Measurements from ENCODE around the gene MORN5. TPM values are rescaled to one million over a fixed set of nuclear protein-coding genes. Genes with fewer than 3 reads are reported as not detected.
A peak's percentile ranks its signal among the peaks of the same experiment; 100 is the strongest.

MORN5 gene
- polyA plus RNA-seq, 3 donors from 2014 or later = not detected

GRCh38 chr9:122128007-122128968 lies 31.4 kb upstream of the MORN5 start:
- peak; percentile 17 to 39 (median 29) for DNase-seq
- Mint-ChIP-seq H3K4me3 (peak overlapping the region in 4 of 5 donors; percentile 32 to 64 (median 60)), H3K4me1 (peaks cover 15 to 21% of the 10 kb centered on the region in 2 donors), H3K27ac (peak overlapping the region in 3 of 6 donors; percentile 4 to 70 (median 51)), H3K36me3 (peaks cover 0 to 3% (median 0%) of the 10 kb centered on the region in 3 donors), H3K9me3 (no peaks in the 10 kb centered on the region), H3K27me3 (ENCODE audit: low read depth in 3 of 3) (peaks cover 3 to 7% (median 6%) of the 10 kb centered on the region in 3 donors)

GRCh38 chr9:122128969-122129343 lies 30.8 kb upstream of the MORN5 start:
- Mint-ChIP-seq H3K9me3 (no peaks in the 10 kb centered on the region), H3K36me3 (peaks cover 0 to 3% (median 0%) of the 10 kb centered on the region in 3 donors), H3K27ac (peak overlapping the region in 3 of 6 donors; percentile 40 to 74 (median 74)), H3K4me3 (no peak overlapping the region), H3K27me3 (ENCODE audit: low read depth in 3 of 3) (peaks cover 3 to 7% (median 4%) of the 10 kb centered on the region in 3 donors), H3K4me1 (peaks cover 15 to 21% of the 10 kb centered on the region in 2 donors)
- no peak for DNase-seq

GRCh38 chr9:122129969-122130368 lies 29.7 kb upstream of the MORN5 start:
- H3K36me3 Mint-ChIP-seq = peaks cover 0 to 3% (median 0%) of the 10 kb centered on the region in 3 donors
- H3K4me1 Mint-ChIP-seq = peaks cover 15 to 21% of the 10 kb centered on the region in 2 donors
- no peak overlapping the region for H3K4me3 Mint-ChIP-seq
- no peaks in the 10 kb centered on the region for H3K9me3 Mint-ChIP-seq
- no peak for DNase-seq
- H3K27ac Mint-ChIP-seq = peak overlapping the region in 1 of 6 donors; percentile 74
- peaks cover 0 to 7% (median 4%) of the 10 kb centered on the region in 3 donors for H3K27me3 Mint-ChIP-seq (ENCODE audit: low read depth in 3 of 3)

DNA sequence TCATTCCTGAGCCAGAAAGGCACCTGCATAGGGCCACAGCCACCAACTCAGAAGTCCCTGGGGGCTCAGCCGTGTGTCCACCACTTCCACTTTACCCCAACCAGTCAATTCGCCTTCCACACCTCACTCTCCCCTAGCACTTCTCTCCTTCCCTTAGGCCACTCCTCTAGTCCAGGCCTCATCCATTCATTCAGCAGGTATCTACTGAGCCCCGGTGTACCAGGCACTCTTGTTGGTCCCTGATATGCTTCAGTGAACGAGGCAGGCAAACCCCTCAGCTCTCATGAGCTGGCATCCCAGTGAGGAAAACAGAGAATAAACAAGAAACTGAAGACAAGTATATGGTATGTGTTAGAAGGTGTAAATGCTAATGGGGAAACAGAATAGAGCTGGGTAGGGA lies 28.9 kb upstream of the MORN5 start:
- Mint-ChIP-seq H3K36me3 (no peaks in the 10 kb centered on the region), H3K9me3 (no peaks in the 10 kb centered on the region), H3K4me1 (peaks cover 15 to 17% of the 10 kb centered on the region in 2 donors), H3K27ac (peak overlapping the region in 3 of 6 donors; percentile 12 to 68 (median 20)), H3K4me3 (no peak overlapping the region), H3K27me3 (ENCODE audit: low read depth in 3 of 3) (peaks cover 0 to 3% (median 2%) of the 10 kb centered on the region in 3 donors)
- no peak for DNase-seq

GRCh38 chr9:122131401-122132001 lies 28.2 kb upstream of the MORN5 start:
- Mint-ChIP-seq H3K27ac (peak overlapping the region in 1 of 6 donors; percentile 56), H3K9me3 (no peaks in the 10 kb centered on the region), H3K4me3 (no peak overlapping the region), H3K27me3 (ENCODE audit: low read depth in 3 of 3) (peaks cover 0 to 3% (median 2%) of the 10 kb centered on the region in 3 donors), H3K36me3 (no peaks in the 10 kb centered on the region), H3K4me1 (peaks cover 10 to 11% of the 10 kb centered on the region in 2 donors)
- DNase-seq = no peak

DNA sequence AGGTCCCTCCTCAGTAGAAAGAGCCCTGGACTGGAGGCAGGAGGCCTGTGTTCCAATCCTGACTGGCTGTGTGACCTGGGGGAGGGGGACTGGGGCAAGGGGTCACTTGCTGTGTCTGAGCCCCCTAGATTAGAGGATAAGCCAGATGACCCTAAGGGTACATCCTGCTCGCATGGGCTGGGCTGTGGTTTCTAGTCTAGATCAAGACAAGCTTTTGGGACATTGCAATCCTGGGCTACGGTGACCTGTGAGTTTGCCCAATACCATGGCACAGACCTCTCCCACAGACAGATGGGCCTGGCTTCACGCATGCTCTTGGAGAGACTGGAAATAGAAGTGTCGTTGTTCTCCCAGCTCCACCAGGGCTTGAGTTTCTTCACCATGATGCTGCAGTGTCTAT lies 27.2 kb upstream of the MORN5 start:
- Mint-ChIP-seq H3K4me3 (no peak overlapping the region), H3K36me3 (no peaks in the 10 kb centered on the region), H3K27me3 (ENCODE audit: low read depth in 3 of 3) (peaks cover 2 to 3% (median 2%) of the 10 kb centered on the region in 3 donors), H3K9me3 (no peaks in the 10 kb centered on the region), H3K4me1 (peaks cover 3 to 5% of the 10 kb centered on the region in 2 donors), H3K27ac (no peak overlapping the region)
- DNase-seq = no peak

- H3K4me1 Mint-ChIP-seq = no peaks in the 10 kb centered on the region
- no peak for DNase-seq
- no peak overlapping the region for H3K4me3 Mint-ChIP-seq
- no peaks in the 10 kb centered on the region for H3K9me3 Mint-ChIP-seq
- H3K27ac Mint-ChIP-seq = no peak overlapping the region
- no peaks in the 10 kb centered on the region for H3K36me3 Mint-ChIP-seq
- H3K27me3 Mint-ChIP-seq (ENCODE audit: low read depth in 3 of 3) = peaks cover 2 to 3% (median 2%) of the 10 kb centered on the region in 3 donors
Observed at GRCh38 chr9:122133263-122133983, 26.3 kb upstream of the MORN5 start.

GRCh38 chr9:122133984-122134535 lies 25.6 kb upstream of the MORN5 start:
- no peaks in the 10 kb centered on the region for H3K9me3 Mint-ChIP-seq
- no peaks in the 10 kb centered on the region for H3K4me1 Mint-ChIP-seq
- DNase-seq = no peak
- peaks cover 0 to 3% (median 2%) of the 10 kb centered on the region in 3 donors for H3K27me3 Mint-ChIP-seq (ENCODE audit: low read depth in 3 of 3)
- no peak overlapping the region for H3K27ac Mint-ChIP-seq
- no peaks in the 10 kb centered on the region for H3K36me3 Mint-ChIP-seq
- H3K4me3 Mint-ChIP-seq = no peak overlapping the region

DNA sequence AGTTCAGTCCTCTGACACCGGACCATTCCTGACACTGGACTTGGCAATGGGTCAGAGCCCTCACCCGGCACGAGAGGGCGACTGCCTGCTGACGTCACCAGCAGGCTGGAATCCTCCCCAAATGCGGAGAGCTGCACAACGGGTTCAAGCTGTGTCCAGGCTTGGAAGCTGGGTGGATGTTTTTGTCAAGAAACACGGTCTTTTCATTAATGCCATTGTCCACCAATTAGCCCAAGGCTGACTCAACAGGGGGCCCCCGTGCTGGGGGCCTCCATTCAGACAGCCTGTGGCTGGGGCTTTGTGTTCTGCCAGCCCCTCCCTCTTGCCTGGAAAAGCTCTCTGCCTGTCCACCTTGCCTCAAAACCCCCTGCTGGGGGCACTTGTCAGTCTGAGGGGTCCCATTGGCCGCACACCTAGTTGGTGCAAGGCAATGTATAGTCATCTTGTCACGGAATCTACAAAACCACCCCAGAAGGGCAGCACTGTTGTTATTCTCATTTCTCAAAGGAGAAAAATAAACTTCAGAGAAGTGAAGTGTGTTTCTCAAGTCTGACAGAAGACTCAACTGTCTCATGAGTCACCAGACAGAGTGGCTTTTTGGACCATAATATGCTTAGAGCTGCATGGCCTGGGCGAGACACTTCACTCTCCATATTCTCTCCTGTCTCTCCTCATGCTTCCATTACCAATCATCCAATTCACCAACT lies 24.7 kb upstream of the MORN5 start:
- no peak overlapping the region for H3K4me3 Mint-ChIP-seq
- no peak for DNase-seq
- H3K36me3 Mint-ChIP-seq = no peaks in the 10 kb centered on the region
- H3K4me1 Mint-ChIP-seq = no peaks in the 10 kb centered on the region
- peaks cover 0 to 3% (median 2%) of the 10 kb centered on the region in 3 donors for H3K27me3 Mint-ChIP-seq (ENCODE audit: low read depth in 3 of 3)
- no peaks in the 10 kb centered on the region for H3K9me3 Mint-ChIP-seq
- no peak overlapping the region for H3K27ac Mint-ChIP-seq

- DNase-seq = no peak
- Mint-ChIP-seq H3K4me3 (no peak overlapping the region), H3K27ac (no peak overlapping the region), H3K4me1 (no peaks in the 10 kb centered on the region), H3K36me3 (no peaks in the 10 kb centered on the region), H3K27me3 (ENCODE audit: low read depth in 3 of 3) (peaks cover 0 to 3% (median 2%) of the 10 kb centered on the region in 3 donors), H3K9me3 (no peaks in the 10 kb centered on the region)
Observed at GRCh38 chr9:122135529-122135859, 24.2 kb upstream of the MORN5 start.

GRCh38 chr9:122138560-122139268 lies 21.0 kb upstream of the MORN5 start:
- peaks cover 1 to 13% (median 9%) of the 10 kb centered on the region in 3 donors for H3K36me3 Mint-ChIP-seq
- no peaks in the 10 kb centered on the region for H3K9me3 Mint-ChIP-seq
- no peak for DNase-seq
- H3K27ac Mint-ChIP-seq = no peak overlapping the region
- no peak overlapping the region for H3K4me3 Mint-ChIP-seq
- peaks cover 0 to 2% (median 0%) of the 10 kb centered on the region in 3 donors for H3K27me3 Mint-ChIP-seq (ENCODE audit: low read depth in 3 of 3)
- H3K4me1 Mint-ChIP-seq = peaks cover 0 to 1% of the 10 kb centered on the region in 2 donors

DNA sequence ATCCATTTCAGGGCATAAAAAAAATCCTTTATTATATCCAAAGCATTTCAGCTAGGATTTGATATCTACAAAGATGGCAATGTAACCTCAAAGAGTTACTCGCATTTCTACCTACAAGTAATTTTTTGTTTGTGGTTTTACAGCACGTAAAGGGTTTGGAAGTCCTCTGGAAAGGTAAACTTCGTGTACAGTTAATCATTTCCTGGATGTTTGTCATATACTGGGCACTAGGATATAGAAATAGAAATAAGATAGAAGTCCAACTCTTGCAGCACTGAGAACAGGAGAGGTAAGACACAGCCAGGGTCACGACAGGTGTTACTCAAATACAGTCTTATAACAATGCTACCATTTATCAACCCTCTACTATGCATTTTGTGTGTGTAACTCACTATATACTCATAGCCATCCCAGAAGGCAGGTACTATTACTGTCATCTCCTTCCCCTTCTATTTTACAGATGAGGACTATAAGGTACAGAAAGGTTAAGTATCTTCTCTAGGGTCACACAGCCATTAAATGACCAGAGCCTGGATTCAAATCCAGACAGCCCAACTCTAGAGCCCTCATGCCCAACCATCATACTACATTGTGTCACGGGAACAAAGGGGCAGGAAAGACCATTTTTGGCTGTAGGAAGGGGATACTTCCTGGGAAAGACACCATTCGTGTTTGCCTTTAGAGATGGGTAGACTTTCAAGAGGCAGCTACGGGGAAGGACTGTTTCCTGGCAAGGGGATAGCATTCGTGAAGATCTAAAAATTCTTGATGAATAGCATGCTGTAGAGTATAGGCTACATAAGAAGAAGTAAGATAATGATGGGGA lies 19.1 kb upstream of the MORN5 start:
- Mint-ChIP-seq H3K4me3 (no peak overlapping the region), H3K4me1 (peaks cover 0 to 6% of the 10 kb centered on the region in 2 donors), H3K27me3 (ENCODE audit: low read depth in 3 of 3) (peaks cover 0 to 2% (median 2%) of the 10 kb centered on the region in 3 donors), H3K9me3 (no peaks in the 10 kb centered on the region), H3K27ac (peak overlapping the region in 2 of 6 donors; percentile 9 to 16), H3K36me3 (peaks cover 11 to 26% (median 24%) of the 10 kb centered on the region in 3 donors)
- DNase-seq = no peak
